Kidney tubule cell (primary cell): ENCODE measurements around the gene SLCO2A1.

Source experiments
- DNase-seq: peaks from one replicate; pipeline ENCODE4 v3.0.0-alpha.2; 2018; ENCODE audit warnings: low spot score

SLCO2A1 gene

DNA sequence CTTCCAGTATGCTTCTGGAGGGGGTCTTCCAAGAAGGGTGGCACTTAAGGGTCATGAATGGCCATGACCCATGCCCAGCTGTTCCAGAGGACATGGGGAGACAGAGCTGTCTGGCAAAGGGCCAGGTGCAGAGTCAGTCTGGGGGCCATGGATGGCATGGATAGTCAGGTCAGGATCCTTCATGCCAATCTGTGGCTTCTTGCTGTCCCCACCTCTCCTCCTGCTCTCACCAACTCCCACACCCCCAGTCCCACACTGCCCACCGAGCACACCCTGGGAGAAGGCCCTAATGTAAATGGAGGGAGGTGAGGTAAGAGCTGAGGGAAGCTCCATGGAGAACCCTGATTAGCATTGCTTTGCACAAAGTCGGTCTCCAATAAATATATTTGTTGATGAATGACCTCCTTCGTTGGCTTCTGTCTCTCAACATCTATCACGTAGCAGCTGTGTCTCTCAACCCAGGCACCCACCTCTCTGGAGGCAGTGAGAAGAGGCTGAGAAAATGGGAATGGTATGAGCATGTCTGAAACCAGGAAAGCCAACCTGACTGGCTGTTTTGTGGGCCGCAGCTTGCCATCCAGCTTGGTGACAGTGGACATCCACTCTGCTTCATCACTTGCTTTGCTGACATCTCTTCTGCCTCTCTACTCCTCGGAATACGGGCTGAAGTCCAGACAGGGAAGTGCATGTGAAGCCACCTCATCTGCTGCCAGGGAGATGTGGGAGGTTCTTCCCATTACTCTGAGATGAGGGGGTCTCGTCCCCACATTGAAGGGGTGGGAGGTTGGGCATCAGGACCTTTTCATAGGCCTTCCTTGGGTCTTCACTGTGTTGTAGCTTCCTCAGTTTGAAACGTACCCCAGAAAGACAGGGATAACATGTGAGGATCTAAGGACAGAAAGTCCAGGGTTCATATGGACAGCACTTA lies 96.4 kb downstream of the SLCO2A1 start:
- DNase-seq, result no peak

DNA sequence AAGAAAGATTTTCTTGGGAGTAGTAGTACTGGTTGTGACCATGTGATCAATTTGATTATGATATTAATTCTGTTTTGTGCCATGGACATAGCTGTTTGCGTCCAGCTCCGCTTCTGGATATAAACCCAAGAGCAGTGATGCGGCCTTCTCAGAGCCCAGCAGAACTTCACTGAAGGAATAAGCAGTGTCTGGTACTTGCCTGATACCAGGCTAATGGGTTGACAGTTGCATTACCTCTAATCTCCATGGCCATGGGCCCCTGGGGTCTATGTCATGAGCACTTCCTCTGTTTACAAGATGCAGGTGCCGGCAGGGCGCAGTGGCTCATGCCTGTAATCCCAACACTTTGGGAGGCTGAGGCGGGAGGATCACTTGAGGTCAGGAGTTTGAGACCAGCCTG lies 97.7 kb downstream of the SLCO2A1 start:
- DNase-seq, result no peak

DNA sequence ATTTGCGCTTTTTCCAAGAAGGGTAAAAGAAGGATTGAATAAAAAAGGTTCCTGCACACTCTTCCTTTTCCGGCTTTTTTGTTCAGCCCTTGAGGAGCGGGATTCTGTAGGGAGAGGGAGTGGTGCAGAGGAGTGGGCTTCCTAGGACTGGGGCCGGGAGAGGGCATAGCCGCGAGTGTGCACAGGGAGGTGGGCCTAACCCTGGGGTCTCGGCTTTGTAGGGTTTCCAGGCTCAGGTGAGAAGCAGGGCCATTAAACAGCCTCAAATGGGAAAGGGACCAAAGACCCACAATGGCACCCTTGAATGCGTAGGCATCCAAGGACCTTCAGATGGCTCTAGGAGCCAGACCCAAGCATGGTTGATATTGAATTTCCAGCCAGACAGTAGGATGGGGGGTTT lies 98.6 kb downstream of the SLCO2A1 start:
- DNase-seq, result no peak

DNA sequence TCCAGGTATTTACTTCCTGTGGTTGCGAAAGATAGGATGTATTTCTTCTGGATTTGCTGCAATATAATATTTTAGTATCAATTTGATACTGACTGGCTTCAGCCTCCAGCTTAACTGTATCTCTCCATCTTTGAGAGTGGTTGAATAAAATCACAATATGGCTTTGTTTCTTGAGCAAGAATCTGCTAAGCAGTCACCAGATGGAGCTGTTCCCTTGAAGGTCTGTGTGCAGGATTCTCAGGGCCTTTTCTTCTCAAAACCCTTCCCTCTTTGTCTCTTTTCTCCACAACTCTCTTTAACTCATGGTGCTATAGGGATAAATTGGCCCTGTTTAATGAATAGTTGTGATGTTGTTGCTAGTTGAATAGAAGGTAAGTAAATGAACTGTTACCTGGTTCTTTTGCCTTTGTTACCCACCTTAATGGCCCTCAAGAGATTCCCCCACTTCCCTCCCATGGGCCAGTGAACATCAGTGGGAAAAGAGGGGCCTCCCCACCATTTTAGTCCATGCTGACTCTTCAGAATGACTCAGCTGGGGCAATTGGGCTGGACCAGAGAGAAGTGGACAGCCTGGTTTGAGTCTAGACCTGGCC lies 99.3 kb downstream of the SLCO2A1 start:
- peak; percentile 75 for DNase-seq

DNA sequence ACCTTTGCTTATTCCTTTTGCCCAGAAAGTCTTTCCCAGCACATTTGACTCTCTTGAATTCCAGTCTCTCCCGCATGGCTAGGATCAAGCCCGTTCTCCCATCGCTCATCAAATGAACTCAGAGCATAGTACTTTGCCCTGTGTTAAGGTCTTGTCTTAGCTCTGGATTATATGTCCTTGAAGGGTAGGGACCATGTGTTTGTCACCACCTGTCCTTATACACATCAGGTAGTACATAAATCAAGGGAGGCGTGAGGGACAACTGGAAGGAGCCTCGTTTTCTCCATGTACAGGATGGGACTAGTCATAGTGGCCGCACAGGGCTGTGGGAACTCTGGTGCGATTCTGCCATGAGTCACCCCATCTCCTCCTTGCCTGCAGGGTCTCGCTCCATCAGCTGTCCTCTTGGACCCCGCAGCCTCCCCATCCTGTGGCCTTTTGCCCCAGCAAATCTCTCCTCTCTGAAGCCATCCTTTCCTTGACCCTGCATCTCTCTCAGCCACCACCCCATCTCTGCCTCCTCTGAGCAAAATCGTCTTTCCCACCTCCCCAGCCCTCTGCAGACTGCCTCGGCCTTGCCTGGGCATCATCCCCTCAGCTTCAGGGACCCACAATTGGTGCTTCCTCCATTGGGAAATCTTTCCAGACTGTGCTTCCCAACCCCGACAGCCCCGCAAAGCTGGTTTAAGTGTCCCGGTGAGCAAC lies 100.7 kb downstream of the SLCO2A1 start:
- no peak for DNase-seq

DNA sequence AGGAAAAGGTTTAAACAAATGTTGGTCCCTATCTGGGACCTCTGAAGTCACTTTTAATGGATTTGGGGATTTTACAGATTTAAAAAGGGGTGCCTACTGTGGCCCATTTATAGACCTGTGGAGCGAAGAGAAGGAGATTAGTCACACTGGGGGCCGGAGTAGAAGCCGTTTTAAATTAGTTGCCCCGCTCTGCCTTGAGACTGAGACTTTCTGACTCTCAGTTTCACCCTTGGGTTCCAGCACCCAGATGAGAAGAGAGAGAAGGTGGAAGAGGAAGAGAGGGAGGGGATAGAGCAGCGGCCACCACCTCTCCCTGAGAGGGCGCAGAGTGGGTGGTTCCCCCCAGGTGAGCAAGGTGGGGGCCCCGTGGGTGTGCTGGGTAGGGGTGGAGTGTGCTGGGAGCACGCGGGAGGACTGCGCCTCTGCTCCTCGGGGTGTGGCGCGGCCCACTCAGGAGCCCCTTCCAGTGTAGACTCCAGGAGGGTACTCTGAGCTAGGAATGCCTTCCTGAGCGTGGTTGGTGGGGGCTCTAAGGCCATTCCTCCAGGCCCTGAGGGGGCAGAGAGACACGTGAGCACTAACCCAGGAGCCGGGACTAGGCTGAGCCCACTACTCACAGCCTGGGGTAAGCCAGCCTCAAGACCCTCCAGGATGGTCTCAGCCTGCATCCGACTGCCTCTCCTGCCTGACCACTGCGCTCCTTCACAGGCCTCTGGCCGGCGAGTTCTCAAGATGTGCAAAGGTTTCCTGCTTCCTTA lies 101.4 kb downstream of the SLCO2A1 start:
- DNase-seq, result no peak

DNA sequence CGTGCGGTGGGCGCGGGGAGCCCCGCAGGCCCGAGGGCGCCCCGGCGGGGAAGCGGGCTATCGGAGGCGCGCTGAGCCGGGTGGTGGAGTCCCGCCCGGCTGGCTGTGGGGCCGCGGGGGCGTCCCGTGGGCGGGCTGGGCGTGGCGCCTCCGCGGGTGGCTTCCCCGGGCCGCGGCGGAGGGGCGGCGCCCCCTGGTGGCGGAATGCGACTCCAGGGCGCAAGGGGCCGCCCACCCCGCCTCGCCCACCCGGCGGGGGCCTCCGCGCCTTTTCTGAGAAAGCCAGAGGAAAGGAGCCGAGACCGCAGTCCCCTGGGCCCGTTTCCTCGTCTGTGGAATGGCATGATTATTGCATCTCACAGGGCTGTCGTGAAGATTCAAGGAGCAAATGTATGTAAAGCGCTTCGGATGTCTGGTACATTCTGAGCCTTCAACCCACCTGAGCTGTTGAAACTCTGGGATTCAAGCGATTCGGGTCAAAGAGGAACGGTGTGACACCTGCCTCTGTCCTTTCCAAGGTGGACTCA lies 102.1 kb downstream of the SLCO2A1 start:
- DNase-seq, result peak; percentile 44

DNA sequence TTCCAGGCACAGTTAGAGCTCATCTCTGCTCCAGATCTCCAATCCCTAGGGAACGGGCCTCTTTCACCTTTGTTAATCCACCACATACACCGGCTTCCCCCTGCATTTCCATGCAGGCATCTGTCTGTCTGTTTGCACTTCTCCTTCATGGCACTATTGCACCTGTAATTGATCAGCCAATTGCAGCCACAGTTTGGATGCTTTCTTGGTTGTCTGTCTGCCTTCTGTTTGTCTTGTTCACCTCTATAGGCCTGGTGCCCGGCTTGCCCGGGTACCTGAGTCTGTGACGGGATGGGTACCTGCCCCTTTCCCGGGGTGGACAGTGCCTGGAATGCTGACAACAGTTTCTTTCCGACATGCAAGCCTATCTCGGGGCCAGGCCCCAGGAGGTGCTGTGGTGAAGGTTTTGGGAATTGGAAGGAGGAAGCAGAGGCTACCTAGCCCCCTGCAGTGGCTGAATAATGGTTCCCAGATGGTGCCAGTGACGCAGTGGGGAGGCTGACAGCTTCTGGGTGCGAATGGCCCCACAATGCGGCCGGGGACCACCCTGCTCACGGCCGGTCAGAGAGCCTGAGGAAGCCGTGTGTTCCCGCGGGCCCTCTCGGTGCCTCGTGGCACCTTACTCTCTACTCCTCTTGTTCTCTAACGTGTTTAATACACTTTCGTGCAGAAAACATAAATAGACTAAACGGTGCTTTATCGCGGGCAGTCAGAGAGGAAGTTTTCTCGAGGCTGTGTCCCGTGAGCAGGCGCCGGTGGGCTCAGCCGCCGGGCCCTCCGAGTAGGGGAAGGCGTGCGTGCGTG lies 102.8 kb downstream of the SLCO2A1 start:
- DNase-seq, result no peak

DNA sequence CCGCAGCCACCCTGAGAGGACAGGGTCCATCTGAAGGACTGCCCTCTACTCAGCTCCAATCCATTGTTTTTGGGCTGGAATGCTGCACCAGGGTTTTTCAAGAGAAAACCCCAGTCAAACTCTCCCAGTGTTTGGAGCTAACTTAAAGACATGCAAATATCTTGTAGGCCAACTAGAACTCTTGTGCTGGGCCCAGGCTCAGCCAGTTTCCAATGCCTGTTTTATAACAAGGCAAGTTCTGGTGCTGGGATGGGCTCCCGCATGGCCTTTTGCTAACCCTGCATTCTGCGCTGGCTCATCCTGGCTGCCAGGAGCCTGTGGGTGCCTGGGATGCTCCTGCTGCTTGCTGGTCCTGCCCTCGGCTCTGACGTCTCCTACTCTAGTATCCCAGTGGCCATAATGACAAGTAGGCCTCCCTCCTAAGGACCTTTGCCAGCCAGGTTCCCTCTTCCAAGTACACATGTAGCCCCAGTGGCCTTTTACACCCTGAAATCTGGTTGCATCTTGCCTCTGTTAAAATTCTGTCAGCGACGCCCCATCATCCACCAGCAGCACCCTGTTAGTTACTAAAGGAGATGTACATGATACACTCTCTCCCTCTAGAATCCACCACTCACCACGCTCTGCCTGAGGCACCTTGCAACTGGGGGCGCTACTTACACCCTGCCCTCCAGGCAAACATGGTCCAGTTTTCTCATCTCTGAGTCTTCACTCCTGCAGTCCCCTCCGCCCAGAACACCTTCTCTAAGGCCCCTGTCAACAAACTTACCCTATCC lies 103.6 kb downstream of the SLCO2A1 start:
- no peak for DNase-seq

DNA sequence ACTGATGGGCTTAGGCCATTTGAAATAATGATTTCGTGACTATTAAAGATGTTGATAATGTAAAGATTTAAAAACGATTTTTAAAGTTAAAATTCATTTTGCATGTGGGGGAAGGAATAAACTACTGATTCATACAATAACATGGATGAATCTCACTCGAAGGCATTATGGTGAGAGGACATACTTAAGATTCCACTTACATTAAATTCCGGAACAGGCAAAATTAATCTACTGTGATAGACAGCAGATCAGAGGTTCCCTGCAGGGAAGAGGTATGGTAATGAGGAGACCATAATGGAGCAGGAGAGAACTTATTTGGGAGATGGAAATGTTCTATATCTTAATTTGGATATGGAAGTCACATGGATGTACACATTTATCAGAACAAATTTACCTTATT lies 105.7 kb downstream of the SLCO2A1 start:
- DNase-seq, result no peak

DNA sequence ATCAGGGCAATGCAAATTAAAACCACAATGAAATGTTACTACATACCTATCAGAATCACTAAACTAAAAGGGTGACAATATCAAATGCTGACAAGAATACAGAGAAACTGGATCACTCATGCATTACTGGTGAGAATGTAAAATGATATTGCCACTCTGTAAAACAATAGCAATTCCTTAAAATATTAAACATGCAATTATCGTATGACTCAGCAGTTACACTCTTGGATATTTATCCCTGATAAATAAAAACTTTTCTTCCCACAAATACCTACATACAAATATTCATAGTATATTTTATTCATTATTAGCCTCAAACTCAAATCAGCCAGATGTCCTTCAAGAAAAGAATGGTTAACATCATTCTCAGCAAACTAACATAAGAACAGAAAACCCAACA lies 108.1 kb downstream of the SLCO2A1 start:
- DNase-seq, result no peak

DNA sequence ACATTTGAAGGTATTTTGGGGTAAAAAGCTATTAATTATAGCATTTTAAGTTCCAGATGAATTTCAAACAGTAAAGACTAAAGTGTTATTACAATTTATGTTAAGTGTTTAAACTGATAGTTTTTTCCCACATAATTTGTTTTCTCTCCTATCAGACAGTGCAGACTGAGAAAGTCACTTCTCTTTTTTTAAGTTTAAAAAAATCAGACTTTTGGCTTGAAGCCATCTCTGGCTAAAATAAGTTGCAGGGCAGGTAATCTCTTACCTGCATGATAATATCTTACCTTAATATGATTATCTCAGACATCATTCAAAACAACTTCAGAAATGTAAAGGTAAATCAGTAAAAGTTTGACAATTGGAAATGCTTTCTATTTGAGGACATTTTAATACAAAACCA lies 112.6 kb downstream of the SLCO2A1 start:
- DNase-seq, result no peak

DNA sequence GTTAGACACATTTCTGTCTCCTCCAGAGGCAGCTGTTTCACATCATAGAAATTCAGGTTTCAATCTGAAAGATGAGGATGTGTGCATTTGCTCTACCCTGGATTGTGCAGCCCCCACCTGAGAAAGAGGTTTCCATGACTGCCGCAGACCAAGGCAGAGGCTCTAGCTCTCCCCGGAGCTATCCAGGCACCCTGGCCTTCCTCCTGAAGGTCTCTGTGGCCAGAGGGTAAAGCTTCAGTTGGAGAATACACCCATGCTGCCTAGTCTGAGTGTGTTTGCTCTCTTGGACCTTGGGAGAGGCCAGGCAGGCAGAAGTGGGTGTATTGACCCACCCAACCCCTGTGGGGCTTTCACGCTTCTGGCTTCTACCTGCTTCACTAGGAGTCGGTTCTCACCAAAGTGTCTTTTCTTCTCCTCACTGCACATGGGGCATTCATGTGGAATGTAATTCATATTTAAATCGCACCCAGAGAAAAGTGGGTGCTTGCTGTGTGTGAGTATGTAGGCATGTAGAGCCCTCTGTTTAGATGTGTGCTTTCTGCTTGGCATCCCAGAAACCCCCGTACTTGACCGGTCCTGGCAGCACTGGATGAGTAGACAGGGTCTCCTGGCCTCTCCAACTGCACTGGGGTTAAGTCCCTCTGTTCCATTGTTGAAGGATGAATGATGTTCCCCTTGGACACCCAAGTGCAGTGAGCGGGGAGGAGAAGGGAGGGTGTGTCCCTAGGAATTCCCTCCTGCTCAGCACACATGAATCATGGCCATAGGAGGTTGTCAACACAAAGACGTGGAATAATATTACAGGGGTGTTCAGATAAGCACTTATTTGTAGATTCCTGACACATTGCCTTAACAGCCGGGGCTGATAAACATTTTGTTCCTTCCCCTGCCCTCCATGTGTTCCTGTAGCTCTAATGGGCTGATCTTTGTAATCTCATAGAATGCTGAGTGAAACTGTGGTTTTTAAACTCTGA lies 113.8 kb downstream of the SLCO2A1 start:
- peak; percentile 66 for DNase-seq

DNA sequence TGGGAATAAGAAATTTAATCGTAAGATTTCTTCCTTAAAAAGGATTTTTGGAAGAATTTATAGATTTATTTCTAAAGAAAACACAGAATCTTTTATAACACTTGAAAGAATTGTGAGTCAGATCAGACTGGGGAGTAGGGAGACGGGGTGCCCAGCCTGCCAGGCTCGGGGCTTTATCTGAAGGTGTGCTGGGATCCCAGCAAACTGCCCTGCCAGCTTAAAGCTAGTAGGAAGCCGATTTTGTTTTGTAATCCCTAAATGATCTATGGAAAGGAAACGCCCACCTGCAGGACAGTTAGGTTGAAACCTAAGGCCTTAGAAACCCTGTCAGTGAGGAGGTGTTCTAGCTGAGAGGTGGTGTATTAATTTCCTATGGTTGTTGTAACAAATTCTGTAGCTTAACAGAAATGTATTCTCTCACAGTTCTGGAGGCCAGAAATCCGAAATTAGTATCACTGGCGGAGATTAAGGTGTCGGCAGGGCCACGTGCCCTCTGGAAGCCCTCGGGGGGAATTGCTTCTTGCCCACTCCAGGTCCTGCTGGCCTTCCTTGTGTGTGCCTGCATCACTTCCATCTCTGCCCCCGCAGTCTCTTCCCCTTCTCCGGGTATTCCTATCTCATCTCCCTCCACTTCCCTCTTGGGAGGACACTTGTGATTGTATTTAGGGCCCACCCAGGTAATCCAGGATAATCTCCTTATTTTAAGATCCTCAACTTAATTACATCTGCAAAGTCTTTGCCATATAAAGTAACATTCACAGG lies 114.7 kb downstream of the SLCO2A1 start:
- DNase-seq, result no peak

DNA sequence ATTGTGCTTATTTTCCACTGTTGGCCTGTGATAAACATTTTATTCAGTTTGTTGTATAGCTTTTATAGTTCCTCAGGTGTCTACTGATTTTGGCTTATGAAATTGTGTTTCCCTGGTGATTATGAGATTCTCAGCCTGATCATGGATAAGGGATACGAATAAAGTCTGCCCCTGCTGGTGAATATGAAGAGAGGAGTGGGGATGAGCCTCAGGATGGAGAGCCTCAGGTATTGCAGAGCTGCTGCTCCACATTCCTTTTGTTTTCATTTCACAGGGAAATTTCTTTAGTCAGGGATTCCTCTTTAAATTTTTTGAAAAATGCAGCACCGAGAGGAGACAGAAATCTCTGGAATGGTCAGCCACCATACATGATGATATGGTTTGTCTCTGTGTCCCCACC lies 119.3 kb downstream of the SLCO2A1 start:
- DNase-seq, result no peak

DNA sequence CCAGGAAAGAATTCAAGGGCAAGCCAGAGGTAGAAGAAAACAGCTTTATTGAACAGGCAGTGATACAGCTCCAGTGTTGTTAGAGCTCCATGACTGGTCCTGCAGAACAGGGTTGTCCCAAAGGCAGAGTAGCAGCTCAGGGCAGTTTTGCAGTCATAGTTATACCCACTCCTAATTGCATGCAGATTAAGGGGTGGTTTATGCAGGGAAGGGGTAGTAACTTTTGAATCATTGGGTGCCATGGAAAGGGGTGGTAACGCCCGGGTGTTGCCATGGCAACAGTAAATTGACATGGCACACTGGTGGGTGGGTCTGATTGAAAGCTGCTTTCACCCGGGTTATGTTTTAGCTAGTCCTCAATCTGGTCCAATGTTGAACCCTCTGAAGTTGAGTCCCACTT lies 124.3 kb downstream of the SLCO2A1 start:
- no peak for DNase-seq

DNA sequence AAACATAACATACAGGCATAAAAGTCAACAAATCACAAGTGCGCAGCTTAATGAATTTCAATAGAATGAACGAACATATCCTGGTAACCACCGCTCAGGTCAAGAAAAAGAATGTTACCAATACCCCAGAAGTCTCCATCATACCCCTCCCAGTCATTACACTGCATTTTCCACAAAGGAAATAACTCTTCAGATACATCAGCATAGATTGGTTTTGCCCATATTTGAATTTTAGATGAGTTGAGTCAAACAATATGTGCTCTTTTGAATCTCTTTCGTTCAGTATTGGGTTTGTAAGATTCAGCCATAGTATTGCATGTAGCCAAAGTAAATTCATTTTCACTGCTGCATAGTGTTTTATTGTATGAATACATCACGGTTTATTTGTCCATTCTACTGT lies 127.9 kb downstream of the SLCO2A1 start:
- DNase-seq, result no peak

DNA sequence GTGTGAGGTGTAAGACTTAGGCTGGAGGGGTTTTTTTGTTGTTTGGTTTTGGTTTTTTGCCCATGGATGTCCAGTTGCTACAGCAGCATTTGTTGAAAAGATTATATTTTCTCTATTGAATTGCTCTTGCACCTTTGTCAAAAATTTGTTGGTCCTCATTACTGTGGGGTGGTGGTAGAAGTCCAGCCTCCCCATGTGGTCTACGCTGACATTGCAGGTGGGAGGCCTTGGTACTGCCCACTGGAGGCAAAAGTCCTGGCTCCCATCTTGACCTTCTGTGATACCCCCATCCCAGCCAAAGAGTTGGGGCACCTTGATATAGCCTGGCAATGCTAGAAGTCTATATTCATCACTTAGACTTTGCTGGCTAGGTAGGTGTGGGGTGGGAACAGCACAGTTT lies 128.6 kb downstream of the SLCO2A1 start:
- no peak for DNase-seq
